Astrocyte (in vitro differentiated cells and primary cell): Measurements from ENCODE around the gene FBXO34.

ENCODE experiments used
- CTCF ChIP-seq: IDR thresholded peaks from 2 replicates; pipeline ENCODE4 v1.5.1; 2011; ENCODE audit warnings: low read depth, mild to moderate bottlenecking, inconsistent platforms, low read length, moderate library complexity; ENCODE audit not compliant: insufficient read depth
- EZH2 ChIP-seq: IDR thresholded peaks from 2 replicates; pipeline ENCODE4 v1.6.1; 2012; ENCODE audit warnings: mild to moderate bottlenecking, low read length, inconsistent platforms; ENCODE audit not compliant: insufficient read depth

- TF ChIP-seq CTCF = no peak
- no peak for TF ChIP-seq EZH2
Measured at GRCh38 chr14:55306938-55307589, 35.8 kb downstream of the FBXO34 start.
